Mammary epithelial cell (primary cell): ENCODE results near the gene PARD3B.

Experiments used
- CTCF ChIP-seq, 2 donors: IDR thresholded peaks in 1 of 2; conservative IDR thresholded peaks in 1 of 2; 2 replicates each; pipeline ENCODE4 v1.5.1; 2011 to 2012; ENCODE audit warnings: inconsistent platforms in 2 of 2, low read length in 2 of 2, mild to moderate bottlenecking in 2 of 2, control low read depth in 1 of 2, low read depth in 1 of 2; ENCODE audit not compliant: insufficient read depth in 1 of 2; ENCODE audit errors: extremely low read depth in 1 of 2
- EZH2 ChIP-seq: IDR thresholded peaks from 2 replicates; pipeline ENCODE4 v1.6.1; 2012; ENCODE audit warnings: low read length, inconsistent platforms, borderline replicate concordance

GRCh38 chr2:204989877-204990276 is 444.6 kb downstream of the PARD3B start:
- TF ChIP-seq CTCF (conservative IDR thresholded peaks at IDR 0.05 in 1 of 2, IDR thresholded peaks at IDR 0.05 in 1 of 2; ENCODE audit: extremely low read depth in 1 of 2, insufficient read depth in 1 of 2, low read depth in 1 of 2, low read length in 2 of 2) (no peak), EZH2 (no peak)
